GM18907 (cell line): ENCODE data around the gene DDX21.
"Not testable (repeated sequence)": the region's sequence is repeated elsewhere in the genome, so short reads cannot be mapped to it uniquely, and the experiment has no call there.

Experiments used
- ATAC-seq: cut with Tn5 transposase; IDR thresholded peaks from one replicate; pipeline ENCODE4 v1.9.1; 2021; ENCODE audit warnings: mild to moderate bottlenecking, moderate library complexity; ENCODE audit not compliant: unreplicated experiment

DDX21 gene

GRCh38 chr10:68987611-68988010, 31.6 kb downstream of the DDX21 start:
- ATAC-seq, result no peak

GRCh38 chr10:68988530-68989316, 32.8 kb downstream of the DDX21 start, which contains the start of gene KIFBP:
KIFBP (plus strand) TSS chr10:68988803; CDS start chr10:68988833, 30 bp downstream.
- peak; percentile 79 for ATAC-seq

- ATAC-seq, result no peak
These were observed 33.5 kb downstream of the DDX21 start for GRCh38 chr10:68989317-68989990.

DNA sequence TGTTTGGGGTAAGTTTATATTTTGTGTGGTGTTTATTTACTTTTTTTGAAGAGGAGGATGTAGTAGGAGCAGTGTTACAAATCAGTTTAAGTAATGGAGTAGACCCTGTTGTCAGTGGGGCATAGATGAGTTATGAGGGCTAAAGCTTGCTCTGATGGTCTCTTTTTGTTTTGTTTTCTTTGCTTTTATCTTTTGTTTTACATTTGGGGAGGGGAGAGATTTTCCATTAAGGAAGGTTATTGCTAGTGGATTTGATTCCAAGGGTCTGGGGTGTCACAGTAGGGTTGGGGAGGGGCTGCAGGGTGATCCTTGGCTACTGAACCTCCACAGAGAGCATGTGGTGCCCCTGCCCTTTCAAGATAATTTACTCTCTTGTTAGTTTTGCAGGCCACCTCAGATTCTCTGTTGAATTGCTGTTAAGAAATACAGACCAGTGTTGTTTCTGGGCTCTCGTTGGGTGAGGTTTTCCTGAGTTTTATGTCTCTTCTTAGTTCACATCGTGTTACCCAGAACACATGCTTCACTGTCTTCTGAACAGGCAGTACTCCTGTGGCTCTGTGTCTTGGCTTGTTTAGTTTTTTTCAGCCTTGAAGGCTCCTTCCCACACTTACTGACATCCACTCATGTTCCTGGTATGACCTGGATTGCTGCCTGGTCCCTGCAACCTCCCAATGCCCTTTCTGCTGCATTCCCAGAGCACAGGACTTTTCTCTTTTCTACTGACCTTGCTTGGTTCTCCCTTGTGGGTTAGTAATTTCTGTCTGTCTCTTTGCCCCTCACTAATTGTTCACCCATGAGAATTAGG, 36.9 kb downstream of the DDX21 start:
- ATAC-seq, result no peak

- no peak for ATAC-seq
These were observed 41.2 kb downstream of the DDX21 start for GRCh38 chr10:68997211-68997610.

GRCh38 chr10:69004821-69005220, 48.9 kb downstream of the DDX21 start:
- ATAC-seq, result peak; percentile 45

DNA sequence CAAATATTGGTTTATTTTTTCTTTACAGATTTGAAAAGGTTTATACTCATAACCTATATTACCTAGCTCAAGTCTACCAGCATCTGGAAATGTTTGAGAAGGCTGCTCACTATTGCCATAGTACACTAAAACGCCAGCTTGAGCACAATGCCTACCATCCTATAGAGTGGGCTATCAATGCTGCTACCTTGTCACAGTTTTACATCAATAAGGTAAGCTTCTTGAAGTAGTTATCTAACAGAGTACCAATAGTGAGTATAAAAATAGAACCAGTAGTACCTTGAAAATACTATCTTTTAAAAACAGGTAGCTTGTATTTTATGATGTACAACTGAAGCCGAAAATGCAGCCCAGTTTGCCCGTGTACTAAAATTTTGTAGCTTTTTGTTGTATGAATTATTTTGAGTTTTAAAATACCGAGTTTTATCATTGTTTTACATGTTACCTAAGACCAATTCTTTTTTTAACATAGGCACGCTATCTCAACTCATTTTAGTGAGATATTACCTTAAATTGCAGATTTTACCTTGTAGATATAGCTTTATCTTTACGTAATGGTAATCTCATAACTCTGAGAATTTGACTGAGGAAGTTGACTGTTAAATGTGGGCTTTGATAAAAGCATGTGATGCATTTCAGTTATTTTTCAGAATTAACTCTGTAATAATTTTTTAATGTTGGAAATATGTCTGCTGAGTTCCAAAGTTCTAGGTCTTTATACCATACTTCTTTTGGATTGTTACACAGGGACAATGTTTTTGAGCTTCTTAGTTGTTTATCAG, 49.9 kb downstream of the DDX21 start:
- ATAC-seq, result no peak

- ATAC-seq, result no peak
These were observed 51.3 kb downstream of the DDX21 start for GRCh38 chr10:69007260-69007659.

DNA sequence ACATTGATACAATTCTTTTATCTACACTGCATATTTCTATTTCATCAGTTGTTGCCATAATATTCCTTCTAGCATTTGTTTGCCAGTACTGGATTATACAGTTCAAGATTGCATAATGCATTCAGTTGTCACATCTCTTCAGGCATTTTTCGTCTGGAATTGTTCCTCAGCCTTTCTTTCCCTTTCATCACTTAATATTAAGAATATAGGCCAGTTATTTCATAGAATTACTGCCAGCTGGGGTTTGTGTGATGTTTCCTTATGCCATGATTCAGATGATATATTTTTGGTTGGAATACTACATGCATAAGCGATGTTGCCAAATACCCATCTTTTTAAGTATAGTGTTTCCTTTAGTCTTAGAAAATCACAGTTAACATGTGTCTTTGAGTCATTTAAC, 53.4 kb downstream of the DDX21 start:
- ATAC-seq, result no peak

GRCh38 chr10:69010151-69010640, 54.2 kb downstream of the DDX21 start:
- ATAC-seq, result no peak

DNA sequence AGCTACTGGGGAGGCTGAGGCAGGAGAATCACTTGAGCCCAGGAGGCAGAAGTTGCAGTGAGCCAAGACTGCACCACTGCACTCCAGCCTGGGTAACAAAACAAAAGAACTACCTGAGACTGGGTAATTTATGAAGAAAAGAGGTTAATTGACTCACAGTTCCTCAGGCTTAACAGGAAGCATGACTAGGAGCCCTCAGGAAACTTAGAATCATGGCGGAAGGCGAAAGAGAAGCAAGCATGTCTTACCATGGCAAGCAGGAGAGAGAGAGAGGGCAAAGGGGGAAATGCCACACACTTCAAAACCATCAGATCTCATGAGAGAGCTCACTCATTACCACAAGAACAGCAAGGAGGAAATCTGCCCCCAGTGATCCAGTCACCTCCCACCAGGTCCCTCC, 56.8 kb downstream of the DDX21 start:
- not testable (repeated sequence) for ATAC-seq

- ATAC-seq, result no peak
These were observed 58.2 kb downstream of the DDX21 start for GRCh38 chr10:69014171-69014570.

DNA sequence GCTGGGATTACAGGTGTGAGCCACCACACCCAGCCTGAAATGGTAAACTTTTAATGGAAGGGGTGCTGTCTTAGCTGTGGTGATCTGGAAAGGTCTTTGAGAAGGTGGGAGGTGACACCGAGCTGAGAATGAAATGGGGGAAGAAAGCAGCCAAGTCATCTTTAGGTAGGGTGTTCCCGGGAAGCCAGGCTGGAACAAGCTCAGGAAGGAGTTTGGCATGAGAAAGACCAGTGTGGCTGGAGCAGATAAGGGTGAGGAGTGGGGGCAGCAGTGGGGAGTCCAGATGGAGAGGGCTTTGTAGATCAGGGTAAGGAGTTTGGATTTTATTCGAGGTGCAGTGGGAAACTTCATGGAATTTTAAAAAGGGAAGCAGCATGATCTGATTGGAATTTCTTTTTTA, 62.6 kb downstream of the DDX21 start:
- ATAC-seq, result no peak

DNA sequence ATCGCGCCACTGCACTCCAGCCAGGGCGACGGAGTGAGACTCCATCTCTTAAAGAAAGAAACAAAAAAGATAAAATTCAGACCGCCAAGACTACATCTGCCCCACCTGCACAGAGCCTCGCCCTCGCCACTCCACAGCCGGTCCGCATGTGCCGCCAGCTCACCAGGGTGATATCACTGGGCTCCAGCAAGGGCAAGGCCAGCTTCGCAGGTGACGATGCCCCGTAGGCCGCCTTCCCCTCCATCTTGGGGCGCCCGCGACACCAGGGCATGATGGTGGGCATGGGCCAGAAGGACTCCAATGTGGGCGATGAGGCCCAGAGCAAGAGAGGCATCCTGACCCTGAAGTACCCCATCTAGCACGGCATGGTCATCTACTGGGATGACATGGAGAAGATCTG, 66.6 kb downstream of the DDX21 start:
- no peak for ATAC-seq

DNA sequence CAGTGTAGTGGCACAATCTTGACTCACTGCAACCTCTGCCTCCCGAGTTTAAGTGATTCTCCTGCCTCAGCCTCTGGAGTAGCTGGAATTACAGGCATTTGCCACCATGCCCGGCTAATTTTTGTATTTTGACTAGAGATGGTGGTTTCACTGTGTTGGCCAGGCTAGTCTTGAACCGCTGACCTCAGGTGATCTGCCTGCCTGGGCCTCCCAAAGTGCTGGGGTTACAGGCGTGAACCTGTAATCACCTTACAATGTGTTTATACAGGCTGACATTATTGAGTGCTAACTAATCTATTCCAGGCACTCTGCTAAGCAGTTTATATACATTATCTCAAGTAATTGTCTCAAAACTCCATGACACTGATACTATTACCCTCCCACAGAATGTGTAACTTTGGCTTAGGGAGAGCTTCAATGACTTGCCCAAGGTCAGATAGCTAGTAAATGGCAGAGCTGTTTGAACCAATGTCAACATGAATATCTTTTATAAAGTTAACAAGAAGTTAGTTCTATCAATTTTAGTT, 69.5 kb downstream of the DDX21 start:
- ATAC-seq, result no peak

- no peak for ATAC-seq
These were observed 77.3 kb downstream of the DDX21 start for GRCh38 chr10:69033256-69033655.
